RWPE1 (cell line): ENCODE results near the gene NT5C1A.

Experiments used
- CTCF ChIA-PET: fragments of 350-600 bp; sonication (Branson Sonifier 250); formaldehyde crosslinking; extraction: SDS; loops from one replicate; lab custom pipeline; 2021; lab: Yijun Ruan, JAX
- POLR2A ChIA-PET: fragments of 400-600 bp; formaldehyde crosslinking; extraction: SDS; loops from one replicate; lab custom pipeline; 2020; ENCODE audit warnings: antibody characterized with exemption; ENCODE audit not compliant: low non-redundant PET; lab: Yijun Ruan, JAX
- DNase-seq: peaks from one replicate; pipeline ENCODE4 v3.0.0; 2012; ENCODE audit warnings: low spot score
- H3K27ac ChIP-seq: fragments of 450-650 bp; 2 replicates; pipeline ENCODE4 v1.5.1; 2017
- TF ChIP-seq, protein P1 (sequence below): fragments of 450-650 bp; conservative IDR thresholded peaks from 2 replicates; pipeline ENCODE4 v1.5.1; 2017; ENCODE audit warnings: low read depth, mild to moderate bottlenecking

The NT5C1A gene

GRCh38 chr1:39650431-39650830, 21.5 kb downstream of the NT5C1A start:
- TF ChIP-seq, protein P1, sequence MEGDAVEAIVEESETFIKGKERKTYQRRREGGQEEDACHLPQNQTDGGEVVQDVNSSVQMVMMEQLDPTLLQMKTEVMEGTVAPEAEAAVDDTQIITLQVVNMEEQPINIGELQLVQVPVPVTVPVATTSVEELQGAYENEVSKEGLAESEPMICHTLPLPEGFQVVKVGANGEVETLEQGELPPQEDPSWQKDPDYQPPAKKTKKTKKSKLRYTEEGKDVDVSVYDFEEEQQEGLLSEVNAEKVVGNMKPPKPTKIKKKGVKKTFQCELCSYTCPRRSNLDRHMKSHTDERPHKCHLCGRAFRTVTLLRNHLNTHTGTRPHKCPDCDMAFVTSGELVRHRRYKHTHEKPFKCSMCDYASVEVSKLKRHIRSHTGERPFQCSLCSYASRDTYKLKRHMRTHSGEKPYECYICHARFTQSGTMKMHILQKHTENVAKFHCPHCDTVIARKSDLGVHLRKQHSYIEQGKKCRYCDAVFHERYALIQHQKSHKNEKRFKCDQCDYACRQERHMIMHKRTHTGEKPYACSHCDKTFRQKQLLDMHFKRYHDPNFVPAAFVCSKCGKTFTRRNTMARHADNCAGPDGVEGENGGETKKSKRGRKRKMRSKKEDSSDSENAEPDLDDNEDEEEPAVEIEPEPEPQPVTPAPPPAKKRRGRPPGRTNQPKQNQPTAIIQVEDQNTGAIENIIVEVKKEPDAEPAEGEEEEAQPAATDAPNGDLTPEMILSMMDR, result no peak
- ChIA-PET POLR2A (no interaction called here), CTCF (interaction anchor here (0.8 kb wide), 1 partner anchor 9 kb away, joined by 3 read pairs; no protein-coding TSS in a partner anchor)
- no peak overlapping the region for H3K27ac ChIP-seq
- no peak for DNase-seq

GRCh38 chr1:39649636-39650185, 22.2 kb downstream of the NT5C1A start:
- no peak overlapping the region for H3K27ac ChIP-seq
- POLR2A ChIA-PET, result no interaction called here
- TF ChIP-seq, protein P1, result no peak
- DNase-seq, result no peak
- CTCF ChIA-PET, result interaction anchor here (0.7 to 0.8 kb wide), 2 partner anchors 8 to 9 kb away, joined by 3 read pairs; no protein-coding TSS in a partner anchor

- H3K27ac ChIP-seq, result no peak overlapping the region
- ChIA-PET POLR2A (no interaction called here), CTCF (interaction anchor here (0.6 to 1.1 kb wide), 2 partner anchors 10 to 20 kb away, joined by 4 read pairs; no protein-coding TSS in a partner anchor)
- TF ChIP-seq, protein P1, result no peak
- DNase-seq, result no peak
Observed at GRCh38 chr1:39648496-39648895, 23.4 kb downstream of the NT5C1A start.

- H3K27ac ChIP-seq, result no peak overlapping the region
- DNase-seq, result no peak
- ChIA-PET CTCF (interaction anchor here (0.6 to 1.6 kb wide), 3 partner anchors 9 to 86 kb away, joined by 4 to 8 read pairs (median 4); no protein-coding TSS in a partner anchor), POLR2A (interaction anchor here (0.5 kb wide), 1 partner anchor 91 kb away, joined by 3 read pairs; no protein-coding TSS in a partner anchor)
- TF ChIP-seq, protein P1, result no peak
Observed at GRCh38 chr1:39647247-39647646, 24.7 kb downstream of the NT5C1A start.

DNA sequence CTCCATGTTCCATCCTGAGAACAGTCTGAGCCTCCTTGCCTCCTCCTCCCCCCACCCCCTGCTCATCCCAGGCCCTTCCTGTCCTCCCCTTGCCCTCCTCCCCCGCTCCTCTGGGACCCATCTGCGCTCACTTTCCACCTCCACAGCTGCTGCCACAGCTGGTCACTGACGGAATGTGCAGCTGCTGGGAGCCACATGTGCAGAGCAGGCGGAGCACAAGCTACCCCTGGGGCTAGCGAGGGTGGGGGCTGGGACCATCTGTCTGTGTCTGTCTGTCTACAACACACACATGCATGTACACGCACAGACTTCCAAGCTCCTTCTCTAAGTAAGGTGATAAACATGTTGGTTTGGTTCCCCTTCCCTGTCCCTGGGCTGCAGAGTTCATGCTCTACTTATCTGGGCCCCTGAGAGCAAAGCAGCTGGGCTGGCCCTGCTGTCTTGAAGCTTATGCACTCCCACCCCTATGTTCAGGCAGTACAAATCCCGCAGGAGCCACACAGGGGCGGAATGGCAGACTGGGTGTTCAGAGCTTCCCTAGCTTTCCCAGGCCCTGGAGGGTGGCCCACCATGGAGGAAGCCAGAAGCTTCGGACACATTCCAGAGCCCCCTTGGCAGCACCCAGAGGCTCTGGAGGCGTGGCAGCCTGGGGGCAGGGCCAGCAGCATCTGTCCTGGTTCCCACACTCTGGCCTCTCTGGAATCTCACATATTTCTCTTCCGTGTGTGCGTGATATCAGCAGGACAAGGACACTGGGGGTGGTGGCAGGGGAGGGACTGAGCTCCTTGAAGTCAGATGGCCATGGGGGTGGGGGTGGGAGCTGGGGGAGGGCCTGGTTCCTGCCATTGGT, 25.4 kb downstream of the NT5C1A start:
- no peak for DNase-seq
- H3K27ac ChIP-seq, result 0 out of 2 replicates have a peak overlapping the region, but pooled peaks have one; percentile 8
- TF ChIP-seq, protein P1, result no peak
- POLR2A ChIA-PET, result no interaction called here
- CTCF ChIA-PET, result interaction anchor here (1.6 kb wide), 1 partner anchor 11 kb away, joined by 8 read pairs; no protein-coding TSS in a partner anchor

- no peak overlapping the region for H3K27ac ChIP-seq
- DNase-seq, result no peak
- ChIA-PET CTCF (no interaction called here), POLR2A (no interaction called here)
- TF ChIP-seq, protein P1, result no peak
Observed at GRCh38 chr1:39645411-39646043, 26.4 kb downstream of the NT5C1A start.
